Measurements from ENCODE around the gene CEP97.
A peak's percentile ranks its signal among the peaks of the same experiment; 100 is the strongest.
"Not testable (repeated sequence)": the region's sequence is repeated elsewhere in the genome, so short reads cannot be mapped to it uniquely, and the experiment has no call there.

The CEP97 gene

GRCh38 chr3:101724329-101725193 is at the start of gene CEP97:
TSS of gene CEP97 (plus strand) at chr3:101724614. CDS start at chr3:101724677, 63 bp downstream.
- DNase-seq (ENCODE audit: low read depth in 1 of 2, low spot score in 1 of 2), result peak; percentile 68 to 74

- no peak for DNase-seq (ENCODE audit: low read depth in 1 of 2, low spot score in 1 of 2)
Measured at GRCh38 chr3:101675709-101676215, 48.7 kb upstream of the CEP97 start.

- peak; percentile 80 to 92 for DNase-seq (ENCODE audit: low read depth in 1 of 2, low spot score in 1 of 2)
Measured at GRCh38 chr3:101676216-101676764, 48.1 kb upstream of the CEP97 start.

GRCh38 chr3:101676765-101677435 is 47.5 kb upstream of the CEP97 start, which contains the start of gene ZBTB11:
TSS of gene ZBTB11 (minus strand) at chr3:101677132. CDS start at chr3:101676914, 218 bp downstream.
- DNase-seq (ENCODE audit: low read depth in 1 of 2, low spot score in 1 of 2), result peak; percentile 99 to 100

GRCh38 chr3:101677436-101678286 is 46.8 kb upstream of the CEP97 start:
- DNase-seq (ENCODE audit: low read depth in 1 of 2, low spot score in 1 of 2), result no peak

- not testable (repeated sequence) for DNase-seq (ENCODE audit: low read depth in 1 of 2, low spot score in 1 of 2)
Measured at GRCh38 chr3:101678837-101679236, 45.6 kb upstream of the CEP97 start.

- no peak for DNase-seq (ENCODE audit: low read depth in 1 of 2, low spot score in 1 of 2)
Measured at GRCh38 chr3:101680466-101680865, 43.9 kb upstream of the CEP97 start.

GRCh38 chr3:101685050-101685400 is 39.4 kb upstream of the CEP97 start:
- no peak for DNase-seq (ENCODE audit: low read depth in 1 of 2, low spot score in 1 of 2)

- DNase-seq (ENCODE audit: low read depth in 1 of 2, low spot score in 1 of 2), result no peak
Measured at GRCh38 chr3:101685870-101686307, 38.5 kb upstream of the CEP97 start.

GRCh38 chr3:101687142-101687931 is 37.1 kb upstream of the CEP97 start:
- no peak for DNase-seq (ENCODE audit: low read depth in 1 of 2, low spot score in 1 of 2)

GRCh38 chr3:101689286-101689685 is 35.1 kb upstream of the CEP97 start:
- DNase-seq (ENCODE audit: low read depth in 1 of 2, low spot score in 1 of 2), result no peak

GRCh38 chr3:101690972-101691371 is 33.4 kb upstream of the CEP97 start:
- no peak for DNase-seq (ENCODE audit: low read depth in 1 of 2, low spot score in 1 of 2)

- not testable (repeated sequence) for DNase-seq (ENCODE audit: low read depth in 1 of 2, low spot score in 1 of 2)
Measured at GRCh38 chr3:101691685-101692671, 32.4 kb upstream of the CEP97 start.

- DNase-seq (ENCODE audit: low read depth in 1 of 2, low spot score in 1 of 2), result not testable (repeated sequence)
Measured at GRCh38 chr3:101693540-101693939, 30.9 kb upstream of the CEP97 start.

- not testable (repeated sequence) for DNase-seq (ENCODE audit: low read depth in 1 of 2, low spot score in 1 of 2)
Measured at GRCh38 chr3:101694836-101695235, 29.6 kb upstream of the CEP97 start.

GRCh38 chr3:101695779-101696372 is 28.5 kb upstream of the CEP97 start:
- DNase-seq (ENCODE audit: low read depth in 1 of 2, low spot score in 1 of 2), result no peak

GRCh38 chr3:101701696-101702634 is 22.4 kb upstream of the CEP97 start:
- no peak for DNase-seq (ENCODE audit: low read depth in 1 of 2, low spot score in 1 of 2)
